DMS153 treated with DMSO at 0.1 percent for 48 hours (cell line): ENCODE data around the gene PSEN2.
A peak's percentile ranks its signal among the peaks of the same experiment; 100 is the strongest.
"Not testable (repeated sequence)": the region's sequence is repeated elsewhere in the genome, so short reads cannot be mapped to it uniquely, and the experiment has no call there.

ENCODE experiments used
- DNase-seq: peaks from one replicate; lab custom pipeline; 2025; ENCODE audit not compliant: unreplicated experiment; lab: John Stamatoyannopoulos, UW

Gene PSEN2

DNA sequence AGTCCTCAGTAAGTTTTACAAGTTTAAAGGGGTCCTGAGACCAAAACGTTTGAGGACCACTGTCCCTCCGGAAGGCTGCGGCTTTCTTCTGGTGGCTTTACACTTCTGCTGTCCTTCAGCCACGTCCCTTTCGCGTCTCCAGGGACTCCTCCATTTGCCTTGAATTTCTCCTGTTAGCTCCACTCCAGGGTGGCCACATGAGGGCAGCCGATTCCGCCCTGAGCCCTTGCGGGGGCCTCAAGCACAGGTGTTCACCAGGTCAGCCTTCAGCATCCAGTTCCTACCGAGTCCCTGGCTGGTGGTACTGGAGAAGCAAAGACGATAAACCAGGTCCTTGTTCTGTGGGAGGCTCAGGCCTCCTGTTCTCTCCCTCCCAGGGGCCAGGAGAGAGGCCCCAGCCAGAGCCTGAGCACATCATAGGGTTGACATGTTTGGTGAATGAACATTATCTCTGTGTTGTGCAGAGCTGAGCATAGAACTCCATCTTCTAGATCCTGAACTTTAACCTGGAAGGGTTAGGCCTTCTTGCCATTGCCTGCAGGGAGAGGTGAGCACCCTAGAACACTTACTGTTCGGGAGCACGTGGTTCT lies 42.3 kb downstream of the PSEN2 start:
- DNase-seq = no peak

DNA sequence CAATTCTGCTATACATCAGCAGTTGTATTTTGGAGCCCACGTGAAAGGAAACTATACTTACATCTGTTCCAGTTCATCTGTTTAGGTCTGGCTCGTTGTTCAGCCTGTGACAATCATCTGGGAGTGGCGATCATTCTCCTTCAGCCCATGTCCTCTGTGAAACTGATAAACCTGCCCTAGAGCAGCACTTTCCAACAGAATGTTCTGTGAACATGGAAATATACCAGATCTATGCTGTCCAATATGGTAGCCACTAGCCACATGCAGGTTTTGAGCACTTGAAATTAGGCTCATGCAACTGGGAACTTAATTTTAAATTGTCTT lies 45.2 kb downstream of the PSEN2 start:
- no peak for DNase-seq

DNA sequence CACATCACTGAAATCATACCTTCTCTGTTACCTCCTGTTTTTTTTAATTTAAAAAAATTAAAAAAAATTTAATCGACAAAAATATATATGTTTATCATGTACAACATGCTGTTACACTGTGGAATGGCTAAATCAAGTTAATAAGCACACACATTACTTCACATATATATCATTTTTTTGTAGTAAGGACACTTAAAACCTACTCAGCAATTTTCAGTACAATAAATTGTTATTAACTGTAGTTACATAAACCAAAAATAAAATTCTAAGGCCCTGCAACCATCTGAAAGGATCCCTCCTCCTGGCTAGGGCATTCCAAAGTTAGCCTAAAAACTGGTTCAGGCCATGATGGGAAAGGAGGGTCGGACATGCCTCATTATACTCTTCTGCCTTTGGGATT lies 46.1 kb downstream of the PSEN2 start:
- DNase-seq = no peak

DNA sequence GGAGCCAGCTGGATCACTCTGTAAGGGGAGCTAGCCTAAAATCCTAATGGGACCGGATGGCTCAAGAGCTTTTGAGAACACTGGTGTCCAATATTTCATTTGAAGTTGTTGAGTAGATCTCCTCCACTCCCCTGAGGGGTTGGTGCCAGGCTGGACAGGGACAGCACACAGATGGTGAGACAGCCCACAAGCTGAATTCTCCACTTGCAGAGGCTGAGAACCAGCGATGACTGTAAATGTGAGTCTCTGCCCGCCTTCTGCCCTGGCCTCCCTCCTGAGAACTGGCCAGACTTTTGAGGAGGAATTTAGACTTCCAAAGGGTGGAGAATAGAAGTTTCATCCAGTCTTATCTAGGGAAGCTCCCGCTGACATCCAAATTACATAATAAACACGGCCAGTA lies 49.2 kb downstream of the PSEN2 start:
- no peak for DNase-seq

DNA sequence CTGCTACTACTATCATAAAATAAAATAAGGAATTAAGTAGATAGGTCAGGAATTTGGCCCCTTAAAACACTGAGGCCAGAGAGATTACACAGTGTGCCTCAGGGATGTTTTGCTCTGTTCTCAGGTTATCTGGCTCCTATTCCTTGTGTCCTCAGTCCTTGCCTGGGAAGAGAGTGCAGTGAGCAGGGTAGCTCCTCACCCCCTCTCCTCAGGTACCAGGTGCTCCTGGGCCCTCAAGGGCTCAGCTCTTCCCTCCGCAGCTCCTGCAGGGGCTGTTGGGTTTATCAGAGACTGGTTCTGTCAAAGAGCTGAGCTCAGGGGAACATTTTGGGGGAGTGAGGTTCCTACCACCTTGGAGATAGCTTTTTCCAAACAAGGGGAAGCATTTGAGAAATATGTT lies 49.6 kb downstream of the PSEN2 start:
- no peak for DNase-seq

DNA sequence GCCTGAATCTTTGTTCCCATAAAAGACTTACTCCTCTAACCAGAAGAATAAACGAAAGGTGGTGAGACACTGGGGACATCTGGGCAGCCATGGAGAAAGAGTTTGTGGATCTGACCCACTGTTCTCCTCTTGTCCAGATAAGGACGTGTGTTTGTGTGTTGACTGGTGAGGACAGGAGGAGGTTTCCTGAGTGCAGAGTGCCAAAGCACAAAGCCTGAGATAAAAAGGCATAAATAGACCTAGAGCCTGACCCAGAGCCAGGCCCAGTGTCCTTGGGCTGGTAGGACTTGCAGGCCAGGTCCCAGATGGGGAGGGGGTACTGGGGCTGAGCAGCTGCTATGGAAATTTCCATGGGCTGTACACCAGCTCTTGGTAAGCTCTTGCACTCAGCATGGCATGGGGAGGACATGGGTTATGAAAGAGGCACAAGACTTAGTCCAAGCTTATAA lies 50.1 kb downstream of the PSEN2 start:
- DNase-seq = no peak

DNA sequence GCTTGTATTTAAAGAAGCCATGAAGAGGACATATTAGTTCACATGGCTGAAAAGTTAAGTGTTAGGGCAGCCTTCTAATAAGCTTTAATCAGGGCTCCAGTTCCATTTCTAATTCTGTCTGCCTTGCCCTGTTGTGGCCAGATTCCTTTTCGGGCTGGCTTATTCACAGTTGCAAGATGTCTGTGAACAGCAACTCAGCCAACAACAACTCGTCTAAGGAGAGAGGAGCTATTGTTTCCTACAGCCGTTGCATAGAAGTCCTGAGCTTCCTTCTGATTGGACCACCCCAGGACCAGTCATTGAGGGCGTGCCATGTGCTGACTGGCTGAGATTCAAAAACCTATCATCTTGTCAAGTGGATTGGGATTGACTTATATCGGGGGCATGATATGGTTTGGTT lies 51.1 kb downstream of the PSEN2 start:
- no peak for DNase-seq

DNA sequence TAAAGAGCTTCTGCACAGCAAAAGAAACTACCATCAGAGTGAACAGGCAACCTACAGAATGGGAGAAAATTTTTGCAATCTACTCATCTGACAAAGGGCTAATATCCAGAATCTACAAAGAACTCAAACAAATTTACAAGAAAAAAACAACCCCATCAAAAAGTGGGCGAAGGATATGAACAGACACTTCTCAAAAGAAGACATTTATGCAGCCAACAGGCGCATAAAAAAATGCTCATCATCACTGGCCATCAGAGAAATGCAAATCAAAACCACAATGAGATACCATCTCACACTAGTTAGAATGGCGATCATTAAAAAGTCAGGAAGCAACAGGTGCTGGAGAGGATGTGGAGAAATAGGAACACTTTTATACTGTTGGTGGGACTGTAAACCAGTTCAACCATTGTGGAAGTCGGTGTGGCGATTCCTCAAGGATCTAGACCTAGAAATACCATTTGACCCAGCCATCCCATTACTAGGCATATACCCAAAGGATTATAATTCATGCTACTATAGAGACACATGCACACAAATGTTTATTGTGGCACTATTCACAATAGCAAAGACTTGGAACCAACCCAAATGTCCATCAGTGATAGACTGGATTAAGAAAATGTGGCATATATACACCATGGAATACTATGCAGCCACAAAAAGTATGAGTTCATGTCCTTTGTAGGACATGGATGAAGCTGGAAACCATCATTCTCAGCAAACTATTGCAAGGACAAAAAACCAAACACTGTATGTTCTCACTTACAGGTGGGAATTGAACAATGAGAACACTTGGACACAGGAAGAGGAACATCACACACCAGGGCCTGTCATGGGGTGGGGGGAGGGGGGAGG lies 59.1 kb downstream of the PSEN2 start:
- DNase-seq = not testable (repeated sequence)

DNA sequence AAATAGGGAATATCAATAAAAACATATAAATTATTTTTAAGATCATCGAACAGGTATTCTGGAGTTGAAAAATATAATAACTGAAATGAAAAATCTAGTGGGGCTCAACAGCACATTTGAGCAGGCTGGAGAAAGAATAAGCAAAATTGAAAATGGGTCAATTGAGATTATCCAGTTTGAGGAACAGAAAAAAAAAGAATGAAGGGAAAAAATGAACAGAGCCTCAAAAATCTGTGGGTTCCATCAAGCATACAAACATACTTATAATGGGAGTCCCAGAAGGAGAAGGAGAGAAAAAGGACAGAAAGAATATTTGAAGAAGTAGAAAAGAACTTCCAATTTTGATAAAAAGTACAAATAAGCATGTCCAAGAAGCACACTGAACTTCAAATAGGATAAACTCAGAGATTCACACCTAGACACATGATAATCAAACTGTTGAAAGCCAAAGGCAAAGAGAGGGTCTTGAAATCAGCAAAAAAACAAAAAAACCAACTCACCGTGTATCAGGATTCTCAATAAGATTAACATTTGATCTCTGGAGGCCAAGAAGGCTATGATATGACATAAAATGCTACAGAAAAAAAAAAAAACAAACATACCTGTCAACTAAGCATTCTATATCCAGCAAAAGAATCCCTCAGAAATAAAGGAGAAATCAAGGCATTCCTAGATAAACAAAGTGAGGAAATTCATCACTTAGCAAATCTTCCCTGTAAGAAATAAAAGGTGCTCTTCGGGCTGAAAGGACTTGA lies 64.2 kb downstream of the PSEN2 start:
- no peak for DNase-seq

DNA sequence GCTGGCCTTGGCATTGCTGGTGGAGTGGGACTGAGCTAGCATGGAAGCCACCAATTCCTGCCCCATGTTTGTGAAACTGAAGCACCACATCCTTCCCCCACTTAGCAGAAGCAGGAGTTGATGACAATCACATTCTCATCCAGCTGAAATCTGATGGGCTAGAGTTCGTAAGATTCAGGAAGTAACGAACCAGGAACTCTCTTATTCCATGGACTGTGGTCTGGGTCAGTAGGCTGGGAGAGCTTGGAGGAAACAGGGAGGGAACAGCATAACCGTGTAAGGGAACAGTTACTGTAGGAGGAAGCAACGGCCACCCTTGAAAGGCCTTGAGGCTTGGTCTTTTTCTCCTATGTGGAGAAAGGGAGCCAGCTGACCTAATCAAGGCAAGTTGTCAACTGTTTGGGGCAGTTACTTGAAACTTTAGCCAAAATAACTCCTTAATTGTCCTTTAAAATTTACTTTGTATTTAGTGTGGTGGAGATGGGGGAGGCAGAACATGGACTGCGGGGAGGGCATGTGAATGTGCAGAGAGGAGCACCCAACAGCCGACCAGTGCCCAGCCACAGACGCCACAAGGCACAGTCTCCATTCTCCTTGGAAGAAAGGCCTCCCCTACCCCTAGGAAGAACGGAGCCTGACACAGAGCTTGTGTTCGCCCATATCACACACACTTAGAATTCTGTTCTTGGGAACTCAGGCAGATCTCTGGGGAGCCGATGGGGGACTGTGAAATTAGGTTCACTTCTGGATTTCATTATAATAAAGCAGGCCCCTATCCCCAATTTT lies 67.7 kb downstream of the PSEN2 start:
- DNase-seq = no peak

DNA sequence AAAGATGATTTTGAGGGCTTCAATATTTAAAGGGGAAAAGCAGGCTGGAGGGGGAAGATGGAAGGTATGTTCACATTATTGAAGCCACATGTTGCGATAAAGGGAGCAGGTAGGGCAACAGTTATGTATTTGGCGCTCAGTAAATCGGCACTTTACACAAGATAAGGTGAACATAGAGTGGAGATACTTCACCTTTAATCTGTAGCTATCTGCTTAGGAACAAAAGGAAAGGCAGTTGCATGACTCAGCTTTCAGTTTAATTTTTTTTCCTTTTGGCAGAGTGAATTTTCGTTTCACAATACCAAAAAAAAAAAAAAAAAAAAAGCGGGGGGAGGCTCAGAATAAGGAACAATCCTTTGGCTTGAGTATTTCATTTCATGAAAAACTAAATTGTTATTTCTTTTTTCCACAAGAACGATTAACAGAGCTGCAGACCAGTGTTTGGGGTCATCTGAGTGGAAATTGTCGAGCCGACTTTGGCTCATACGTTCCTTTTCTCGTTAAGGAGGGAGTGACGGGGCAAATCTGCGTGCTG lies 68.6 kb downstream of the PSEN2 start:
- DNase-seq = peak; percentile 31

DNA sequence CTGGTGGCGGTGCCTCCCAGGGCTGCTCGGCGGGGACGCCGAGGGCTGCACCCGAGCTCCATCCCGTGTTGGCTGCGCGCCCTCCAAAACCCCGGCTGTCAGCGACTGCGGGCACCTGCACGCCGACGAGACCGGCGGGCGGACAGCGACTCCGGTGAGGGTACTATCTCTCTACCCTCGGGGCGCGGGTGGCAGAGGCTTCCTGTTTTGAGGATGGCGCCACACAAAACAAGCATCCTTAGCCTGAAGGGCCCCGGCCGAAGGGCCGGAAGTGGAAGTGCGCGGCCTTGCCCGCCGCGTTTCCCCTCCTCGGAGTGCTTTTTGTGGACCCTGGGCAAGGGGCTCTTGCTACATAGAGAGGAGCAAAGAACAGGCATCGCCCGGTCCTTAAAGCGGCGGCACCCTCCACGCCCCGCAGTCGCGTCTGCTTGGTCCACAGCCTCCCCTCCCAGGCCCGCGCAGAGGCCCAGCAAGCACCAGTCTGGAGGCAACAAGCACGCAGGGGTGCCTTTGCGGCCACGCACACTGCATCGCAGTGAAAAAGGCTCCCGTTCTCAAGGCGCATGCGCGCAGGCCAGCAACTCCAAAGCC lies 69.1 kb downstream of the PSEN2 start:
- peak; percentile 95 for DNase-seq

DNA sequence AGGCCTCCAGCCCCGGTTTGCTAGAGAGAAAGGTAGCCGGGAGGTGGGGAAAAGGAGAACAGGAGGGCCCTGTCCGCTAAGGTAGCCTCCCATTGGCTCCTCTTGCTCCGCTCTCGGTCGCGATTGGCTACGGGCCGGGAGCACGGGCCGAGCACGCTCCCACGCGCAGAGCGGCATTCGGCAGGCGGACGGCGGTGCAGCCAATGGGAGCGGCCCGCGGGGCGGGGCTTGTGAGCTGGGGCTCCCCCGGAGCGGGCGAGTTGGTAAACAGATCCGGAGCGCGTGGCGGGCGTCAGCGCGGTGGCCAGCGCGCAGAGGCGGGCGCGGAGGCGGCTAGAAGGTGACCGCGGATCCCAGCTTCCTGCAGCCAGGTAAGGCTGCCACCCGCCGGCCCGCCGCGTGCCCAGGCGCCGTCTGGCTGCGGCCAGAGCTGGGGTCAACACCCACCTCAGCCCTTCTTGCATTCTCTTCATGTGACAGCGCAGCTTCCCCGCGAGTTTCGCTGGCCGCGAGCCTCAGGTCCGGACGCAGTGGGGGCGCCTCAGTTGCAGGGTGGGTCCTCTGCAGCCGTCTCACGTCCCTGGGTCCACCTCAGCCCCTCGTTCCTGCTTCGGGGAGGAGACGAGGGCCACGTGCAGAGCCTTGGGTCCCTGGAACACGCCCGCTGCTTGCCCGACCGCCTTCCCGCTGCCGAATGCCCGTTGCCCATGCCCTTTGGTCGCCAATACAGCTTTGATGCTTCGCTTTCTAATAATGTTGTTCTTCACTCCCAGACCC lies 69.8 kb downstream of the PSEN2 start, which contains the start of gene COQ8A:
Gene COQ8A (plus strand): TSS at position 266 of the 777 bp plus-strand sequence. CDS start 21,092 bp downstream, outside the sequence.
- DNase-seq = peak; percentile 100

DNA sequence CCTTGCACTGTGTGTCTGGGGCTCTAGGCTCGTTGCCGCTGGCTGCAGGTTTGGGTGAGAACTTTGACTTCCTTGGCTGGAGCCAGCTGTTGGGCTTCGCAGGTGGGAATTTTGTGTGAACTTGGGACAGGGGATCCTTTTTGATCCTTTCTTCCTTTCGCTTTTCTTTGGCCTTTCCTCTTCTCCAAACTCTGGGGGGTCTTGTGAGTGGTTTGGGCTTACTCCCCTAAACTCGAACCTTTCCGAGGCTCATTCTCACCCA lies 70.3 kb downstream of the PSEN2 start:
- DNase-seq = no peak

DNA sequence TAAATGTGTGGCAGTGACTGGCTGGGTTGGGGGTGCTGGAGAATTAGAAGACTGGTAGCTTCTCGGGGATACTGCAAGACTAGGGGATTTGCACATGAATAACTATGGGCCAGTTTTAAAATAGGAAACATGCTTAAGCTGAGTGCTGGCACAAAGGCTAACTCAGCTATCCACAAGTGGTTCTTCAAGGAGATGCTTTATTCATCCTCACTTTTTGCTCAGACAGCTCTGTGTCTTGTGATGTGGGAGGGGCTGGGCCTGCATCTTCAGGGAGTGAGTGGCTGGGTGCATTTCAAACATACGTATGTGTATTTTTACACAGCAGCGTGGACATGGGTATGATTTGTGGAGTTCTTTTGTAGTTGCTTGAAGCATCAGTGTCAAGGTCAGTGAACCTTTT lies 72.0 kb downstream of the PSEN2 start:
- no peak for DNase-seq

DNA sequence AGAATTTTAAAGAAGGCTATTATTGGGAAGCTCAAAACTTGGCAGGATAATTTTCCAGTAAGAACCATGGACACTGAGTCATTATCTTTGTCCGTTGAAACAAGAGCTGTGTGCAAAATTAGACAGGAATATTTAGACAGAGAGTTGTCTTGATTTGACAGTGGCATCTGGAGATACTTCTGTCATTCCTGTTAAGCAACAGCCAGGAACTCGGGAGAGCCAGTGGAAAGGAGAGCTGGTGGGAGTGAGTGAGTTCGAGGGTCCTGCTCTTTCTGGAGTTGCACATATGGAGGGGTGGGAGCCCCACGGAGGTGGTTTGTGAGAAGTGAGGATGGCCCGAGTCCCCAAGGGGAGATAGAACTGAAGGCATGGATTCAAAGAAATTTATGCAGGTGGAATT lies 72.7 kb downstream of the PSEN2 start:
- no peak for DNase-seq

DNA sequence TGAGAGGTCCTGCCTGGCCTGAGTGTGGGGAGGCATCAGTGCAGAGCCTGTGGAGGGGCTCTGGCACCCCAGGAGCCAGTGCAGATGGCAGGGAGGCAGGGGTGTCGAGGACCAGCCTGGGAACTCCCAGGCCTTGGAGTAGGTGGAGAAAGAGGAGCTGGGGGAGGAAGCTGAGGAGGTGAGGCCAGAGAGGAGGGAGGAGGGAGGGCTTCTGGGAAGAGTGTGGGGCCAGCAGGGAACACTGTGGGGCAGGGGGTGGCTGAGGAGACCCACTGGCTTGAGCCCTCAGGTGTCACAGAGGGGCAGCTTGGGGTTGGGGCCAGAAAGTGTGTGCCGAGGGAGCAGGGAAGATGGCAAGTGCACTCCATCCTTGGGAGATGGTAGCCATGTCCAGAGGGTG lies 73.5 kb downstream of the PSEN2 start:
- no peak for DNase-seq

DNA sequence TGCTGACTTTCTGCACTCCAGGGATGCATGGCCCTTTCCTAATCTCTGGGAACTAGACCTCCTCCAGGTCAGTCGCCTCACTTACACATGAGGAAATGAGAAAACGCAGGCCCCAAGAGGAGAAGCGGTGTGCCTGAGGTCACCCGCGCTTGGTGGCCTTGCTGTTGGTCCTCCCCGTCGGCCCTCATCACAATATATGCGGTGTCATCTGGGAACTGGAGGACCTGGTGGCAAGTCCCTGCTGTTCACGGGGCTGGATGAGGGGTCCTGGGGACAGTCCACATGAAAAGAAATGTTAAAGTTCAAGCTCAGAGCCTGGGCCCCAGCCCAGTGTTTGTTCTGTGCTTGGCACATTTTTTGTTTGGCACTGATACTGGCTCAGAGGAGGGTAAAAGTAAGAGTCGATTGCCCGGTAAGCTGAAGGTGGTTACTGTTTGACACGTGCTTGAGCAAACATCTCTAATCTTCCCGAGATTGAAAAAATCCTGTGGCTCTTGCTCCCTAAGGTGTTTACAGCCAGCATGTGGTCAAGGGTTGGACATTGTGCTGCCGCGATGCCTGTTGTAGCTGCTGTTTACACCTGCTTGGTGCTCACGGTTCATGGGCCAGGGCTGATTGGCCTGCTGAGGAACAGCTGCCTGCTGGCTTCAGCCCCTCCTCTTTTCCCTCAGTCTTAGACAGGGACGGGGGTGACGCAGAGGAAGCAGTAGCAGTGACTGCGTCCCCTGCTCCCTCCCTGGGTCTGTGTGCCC lies 74.9 kb downstream of the PSEN2 start:
- peak; percentile 44 for DNase-seq
